OCI-M1 (cell line): ENCODE measurements around the gene CCL25.

Source experiments
- DNase-seq: peaks from one replicate; lab custom pipeline; 2025; lab: John Stamatoyannopoulos, UW

Gene CCL25

DNA sequence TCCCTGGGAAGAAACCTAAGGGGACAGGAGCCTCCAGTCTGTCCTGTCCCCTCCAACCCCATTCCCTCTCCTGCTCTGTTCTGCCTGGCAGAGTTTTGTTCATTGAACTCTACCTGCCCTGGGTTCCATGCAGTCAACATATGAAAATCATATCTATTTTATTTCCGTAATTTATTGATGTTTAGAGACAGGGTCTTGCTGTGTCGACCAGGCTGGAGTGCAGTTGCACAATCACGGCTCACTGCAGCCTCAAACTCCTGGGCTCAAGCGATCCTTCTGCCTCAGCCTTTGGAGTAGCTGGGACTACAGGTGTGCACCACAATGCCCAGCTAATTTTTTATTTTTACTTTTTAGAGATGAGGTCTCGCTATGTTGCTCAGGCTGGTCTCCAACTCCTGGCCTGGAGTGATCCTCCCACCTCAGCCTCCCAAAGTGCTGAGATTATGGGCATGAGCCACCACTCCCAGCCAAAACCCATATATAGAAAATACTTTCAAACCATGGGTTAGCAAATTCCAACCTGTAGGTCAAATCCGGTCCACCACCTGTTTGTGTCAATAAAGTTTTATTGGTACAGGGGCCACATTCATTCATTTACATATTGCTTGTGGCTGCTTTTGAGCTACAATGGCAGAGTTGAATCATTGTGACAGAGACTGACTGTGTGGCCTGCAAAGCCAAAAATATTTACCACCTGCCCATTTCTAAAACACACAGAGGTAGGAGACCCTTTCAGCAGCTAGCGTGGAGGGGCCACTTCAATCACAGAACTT, 57.5 kb downstream of the CCL25 start:
- no peak for DNase-seq

DNA sequence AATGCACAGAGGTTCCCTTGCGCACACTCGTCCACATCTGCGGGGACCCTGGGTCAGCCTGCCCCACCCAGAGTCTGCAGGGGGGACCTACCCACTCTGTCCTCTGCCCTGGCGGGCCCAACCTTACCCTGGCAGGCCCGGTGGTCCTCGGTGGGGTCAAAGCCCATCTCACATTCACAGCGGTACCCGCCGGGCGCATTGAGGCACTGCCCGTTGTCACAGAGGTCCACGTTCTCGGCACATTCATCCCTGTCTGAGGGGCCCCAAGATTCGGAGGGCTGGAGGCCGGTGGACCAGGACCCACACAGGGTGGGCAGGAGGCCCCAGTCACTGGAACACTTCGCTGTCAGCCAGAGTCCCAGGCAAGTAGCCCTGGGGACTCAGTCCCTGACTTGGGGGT, 58.4 kb downstream of the CCL25 start:
- no peak for DNase-seq

DNA sequence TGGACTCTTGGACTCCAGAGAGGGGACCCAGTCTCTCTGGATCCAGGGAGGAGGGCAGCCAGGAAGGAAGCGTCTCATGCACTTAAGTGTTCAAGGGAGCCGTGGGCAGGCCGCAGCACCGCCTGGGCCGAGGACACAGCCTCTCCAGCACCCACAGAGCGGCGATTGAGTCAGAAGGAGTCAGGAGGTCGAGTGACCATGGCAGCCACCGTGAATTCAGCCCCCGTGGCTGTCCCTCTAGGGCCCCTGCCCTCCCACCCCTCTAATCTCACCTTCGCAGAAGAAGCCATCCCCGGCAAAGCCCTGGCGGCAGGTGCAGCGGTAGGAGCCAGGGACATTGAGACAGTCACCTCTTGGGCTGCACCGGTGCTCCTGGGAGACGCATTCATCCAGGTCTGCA, 58.8 kb downstream of the CCL25 start:
- DNase-seq, result no peak
